ENCODE measurements around the gene MYO5B.

DNA sequence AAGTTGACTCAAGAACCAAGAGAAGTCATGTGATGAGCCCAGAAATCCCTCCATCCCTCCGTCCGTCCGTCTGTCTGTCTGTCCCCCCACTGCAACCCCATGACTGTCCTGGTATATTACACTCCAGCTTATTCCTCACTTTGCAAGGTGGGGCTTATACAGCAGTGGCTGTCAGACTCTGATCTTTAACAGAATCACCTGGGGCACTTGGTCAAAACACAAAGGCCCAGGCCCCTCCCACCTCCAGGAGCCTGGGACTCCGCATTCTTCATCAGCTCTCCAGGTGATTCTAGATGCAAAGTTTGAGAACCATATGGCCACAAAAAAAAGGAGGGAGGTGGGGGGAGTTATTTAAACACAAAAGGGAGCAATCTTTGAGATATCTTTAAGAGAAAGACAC is 61.4 kb downstream of the MYO5B start:
- TF ChIP-seq, protein P1, sequence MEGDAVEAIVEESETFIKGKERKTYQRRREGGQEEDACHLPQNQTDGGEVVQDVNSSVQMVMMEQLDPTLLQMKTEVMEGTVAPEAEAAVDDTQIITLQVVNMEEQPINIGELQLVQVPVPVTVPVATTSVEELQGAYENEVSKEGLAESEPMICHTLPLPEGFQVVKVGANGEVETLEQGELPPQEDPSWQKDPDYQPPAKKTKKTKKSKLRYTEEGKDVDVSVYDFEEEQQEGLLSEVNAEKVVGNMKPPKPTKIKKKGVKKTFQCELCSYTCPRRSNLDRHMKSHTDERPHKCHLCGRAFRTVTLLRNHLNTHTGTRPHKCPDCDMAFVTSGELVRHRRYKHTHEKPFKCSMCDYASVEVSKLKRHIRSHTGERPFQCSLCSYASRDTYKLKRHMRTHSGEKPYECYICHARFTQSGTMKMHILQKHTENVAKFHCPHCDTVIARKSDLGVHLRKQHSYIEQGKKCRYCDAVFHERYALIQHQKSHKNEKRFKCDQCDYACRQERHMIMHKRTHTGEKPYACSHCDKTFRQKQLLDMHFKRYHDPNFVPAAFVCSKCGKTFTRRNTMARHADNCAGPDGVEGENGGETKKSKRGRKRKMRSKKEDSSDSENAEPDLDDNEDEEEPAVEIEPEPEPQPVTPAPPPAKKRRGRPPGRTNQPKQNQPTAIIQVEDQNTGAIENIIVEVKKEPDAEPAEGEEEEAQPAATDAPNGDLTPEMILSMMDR (IDR thresholded peaks at IDR 0.05): no peak
- TF ChIP-seq POLR2A (IDR thresholded peaks at IDR 0.05): no peak
